ENCODE measurements around the gene SLAMF1.

Gene SLAMF1

GRCh38 chr1:160578525-160579191, 68.2 kb downstream of the SLAMF1 start:
- peaks cover 28 to 59% of the 10 kb centered on the region in 2 experiments for H3K4me1 ChIP-seq (ENCODE audit: control insufficient read depth in 1 of 2, insufficient read depth in 1 of 2, low read depth in 1 of 2, low read length in 1 of 2)
- no peaks in the 10 kb centered on the region for H3K9me3 ChIP-seq
- H3K27ac ChIP-seq, result peak overlapping the region; percentile 66
- no peaks in the 10 kb centered on the region for H3K27me3 ChIP-seq
- TF ChIP-seq CTCF (IDR thresholded peaks at IDR 0.05), result no peak
- H3K4me3 ChIP-seq (ENCODE audit: low read depth in 1 of 2, low read length in 1 of 2), result peak overlapping the region in 1 of 2 experiments; percentile 48
- no peaks in the 10 kb centered on the region for H3K36me3 ChIP-seq

GRCh38 chr1:160578175-160578524, 68.7 kb downstream of the SLAMF1 start:
- no peak overlapping the region for H3K27ac ChIP-seq
- no peaks in the 10 kb centered on the region for H3K27me3 ChIP-seq
- no peak for TF ChIP-seq CTCF (IDR thresholded peaks at IDR 0.05)
- no peaks in the 10 kb centered on the region for H3K9me3 ChIP-seq
- H3K36me3 ChIP-seq, result no peaks in the 10 kb centered on the region
- no peak overlapping the region for H3K4me3 ChIP-seq (ENCODE audit: low read depth in 1 of 2, low read length in 1 of 2)
- peaks cover 28 to 59% of the 10 kb centered on the region in 2 experiments for H3K4me1 ChIP-seq (ENCODE audit: control insufficient read depth in 1 of 2, insufficient read depth in 1 of 2, low read depth in 1 of 2, low read length in 1 of 2)

GRCh38 chr1:160577671-160578070, 69.2 kb downstream of the SLAMF1 start:
- Histone ChIP-seq H3K27me3 (no peaks in the 10 kb centered on the region), H3K27ac (no peak overlapping the region), H3K36me3 (no peaks in the 10 kb centered on the region), H3K9me3 (no peaks in the 10 kb centered on the region), H3K4me1 (ENCODE audit: control insufficient read depth in 1 of 2, insufficient read depth in 1 of 2, low read depth in 1 of 2, low read length in 1 of 2) (peaks cover 28 to 59% of the 10 kb centered on the region in 2 experiments), H3K4me3 (ENCODE audit: low read depth in 1 of 2, low read length in 1 of 2) (no peak overlapping the region)
- TF ChIP-seq CTCF (IDR thresholded peaks at IDR 0.05), result no peak

GRCh38 chr1:160576884-160577283, 70.0 kb downstream of the SLAMF1 start:
- no peak overlapping the region for H3K27ac ChIP-seq
- H3K27me3 ChIP-seq, result no peaks in the 10 kb centered on the region
- no peaks in the 10 kb centered on the region for H3K9me3 ChIP-seq
- H3K4me1 ChIP-seq (ENCODE audit: control insufficient read depth in 1 of 2, insufficient read depth in 1 of 2, low read depth in 1 of 2, low read length in 1 of 2), result peaks cover 28 to 59% of the 10 kb centered on the region in 2 experiments
- no peak overlapping the region for H3K4me3 ChIP-seq (ENCODE audit: low read depth in 1 of 2, low read length in 1 of 2)
- no peak for TF ChIP-seq CTCF (IDR thresholded peaks at IDR 0.05)
- no peaks in the 10 kb centered on the region for H3K36me3 ChIP-seq

GRCh38 chr1:160576390-160576789, 70.5 kb downstream of the SLAMF1 start:
- H3K27ac ChIP-seq, result peak overlapping the region; percentile 82
- no peaks in the 10 kb centered on the region for H3K9me3 ChIP-seq
- H3K36me3 ChIP-seq, result no peaks in the 10 kb centered on the region
- H3K4me1 ChIP-seq (ENCODE audit: control insufficient read depth in 1 of 2, insufficient read depth in 1 of 2, low read depth in 1 of 2, low read length in 1 of 2), result peaks cover 28 to 59% of the 10 kb centered on the region in 2 experiments
- H3K4me3 ChIP-seq (ENCODE audit: low read depth in 1 of 2, low read length in 1 of 2), result no peak overlapping the region
- no peak for TF ChIP-seq CTCF (IDR thresholded peaks at IDR 0.05)
- no peaks in the 10 kb centered on the region for H3K27me3 ChIP-seq

Measured in neutrophil (primary cell).